H1 (cell line): Measurements from ENCODE around the gene AKAP7. TPM values are rescaled to one million over a fixed set of nuclear protein-coding genes. Genes with fewer than 3 reads are reported as not detected.

ENCODE experiments used
- CTCF ChIA-PET: fragments of 300-600 bp; sonication (Branson Sonifier 250); formaldehyde crosslinking; loops from one replicate; lab custom pipeline; 2021; ENCODE audit not compliant: partially characterized antibody; lab: Charles Lee
- POLR2A ChIA-PET: fragments of 300-600 bp; sonication (Branson Sonifier 250); formaldehyde crosslinking; loops from one replicate; lab custom pipeline; 2021; ENCODE audit warnings: inconsistent platforms; ENCODE audit not compliant: partially characterized antibody; lab: Charles Lee
- DNase-seq, 2 experiments: peaks; one replicate each; pipeline versions ENCODE4 v3.0.0 to v3.0.0-alpha.2; 2010 to 2022; ENCODE audit warnings: low spot score in 2 of 2, low read depth in 1 of 2, mixed read lengths in 1 of 2
- FAIRE-seq: peaks from 2 replicates; lab custom pipeline; 2011; peaks lifted over from hg19 to GRCh38; lab: Jason Lieb, UNC
- H2AFZ ChIP-seq: 2 replicates; pipeline ENCODE4 v1.8.1; 2012; ENCODE audit warnings: low read length, inconsistent platforms
- H2AK5ac ChIP-seq: 2 replicates; pipeline ENCODE4 v1.6.1; 2013; ENCODE audit warnings: low read depth, low read length
- H2BK120ac ChIP-seq: replicated peaks from 2 replicates; pipeline ENCODE3; 2013; ENCODE audit warnings: low read depth, low read length, inconsistent platforms
- H2BK12ac ChIP-seq: 2 replicates; pipeline ENCODE4 v1.6.1; 2013; ENCODE audit warnings: low read depth, low read length
- H2BK15ac ChIP-seq: 2 replicates; pipeline ENCODE4 v1.6.1; 2013; ENCODE audit warnings: low read length
- H2BK20ac ChIP-seq: 2 replicates; pipeline ENCODE4 v1.6.1; 2013; ENCODE audit warnings: low read length
- H2BK5ac ChIP-seq: 2 replicates; pipeline ENCODE4 v1.6.1; 2013; ENCODE audit warnings: low read depth, low read length
- H3K14ac ChIP-seq: 2 replicates; pipeline ENCODE4 v1.6.1; 2013; ENCODE audit warnings: inconsistent platforms; ENCODE audit not compliant: insufficient read length
- H3K18ac ChIP-seq: 2 replicates; pipeline ENCODE4 v1.6.1; 2013; ENCODE audit warnings: low read length; ENCODE audit errors: extremely low read depth
- H3K23ac ChIP-seq: 2 replicates; pipeline ENCODE4 v1.6.1; 2013; ENCODE audit warnings: inconsistent platforms; ENCODE audit not compliant: insufficient read length
- H3K23me2 ChIP-seq: 2 replicates; pipeline ENCODE4 v1.6.1; 2013; ENCODE audit warnings: low read depth, low read length
- H3K27ac ChIP-seq: 2 replicates; pipeline ENCODE4 v1.6.1; 2011; ENCODE audit warnings: low read depth, low read length, inconsistent platforms
- H3K27me3 ChIP-seq, 4 experiments: replicated peaks in 1 of 4; 1 replicate in 1 of 4; 2 replicates in 3 of 4; pipeline versions ENCODE4 v1.6.1 to v1.8.1; 2011 to 2013; ENCODE audit warnings: low read length in 3 of 4, mild to moderate bottlenecking in 3 of 4, inconsistent platforms in 2 of 4, mixed read lengths in 2 of 4, moderate library complexity in 1 of 4; ENCODE audit not compliant: control insufficient read depth in 3 of 4, insufficient read depth in 3 of 4; ENCODE audit errors: extremely low read depth in 1 of 4
- H3K36me3 ChIP-seq, 4 experiments: 2 replicates each; pipeline versions ENCODE4 v1.6.1 to v1.8.1; 2011 to 2013; ENCODE audit warnings: mild to moderate bottlenecking in 4 of 4, low read length in 3 of 4, moderate library complexity in 2 of 4, control low read depth in 1 of 4, inconsistent platforms in 1 of 4; ENCODE audit not compliant: insufficient read depth in 4 of 4, control insufficient read depth in 2 of 4
- H3K4ac ChIP-seq: replicated peaks from 2 replicates; pipeline ENCODE3; 2013; ENCODE audit warnings: low read length, low read depth, mixed read lengths, inconsistent platforms; ENCODE audit not compliant: insufficient read length
- H3K4me1 ChIP-seq, 4 experiments: replicated peaks in 1 of 4; 1 replicate in 1 of 4; 2 replicates in 3 of 4; pipeline versions ENCODE4 v1.6.1 to v1.8.1; 2011 to 2013; ENCODE audit warnings: low read length in 3 of 4, inconsistent platforms in 2 of 4, mixed read lengths in 1 of 4; ENCODE audit not compliant: insufficient read depth in 4 of 4, control insufficient read depth in 3 of 4
- H3K4me2 ChIP-seq, 2 experiments: 2 replicates each; pipeline versions ENCODE4 v1.6.1 to v1.8.1; 2011 to 2013; ENCODE audit warnings: low read depth in 2 of 2, low read length in 2 of 2, control low read depth in 1 of 2, inconsistent platforms in 1 of 2, mild to moderate bottlenecking in 1 of 2; ENCODE audit not compliant: insufficient read depth in 1 of 2
- H3K4me3 ChIP-seq, 4 experiments: fragments of 200-600, 300-600 bp in 1 of 4; sonication (generic), shearing (Covaris generic), sonication (Bioruptor Twin) in 1 of 4; 2 replicates each; pipeline versions ENCODE4 v1.5.1 to v1.8.1; 2011 to 2016; ENCODE audit warnings: low read length in 4 of 4, low read depth in 3 of 4, control low read depth in 2 of 4, inconsistent platforms in 2 of 4, mild to moderate bottlenecking in 2 of 4, mixed read lengths in 1 of 4, moderate library complexity in 1 of 4; ENCODE audit not compliant: insufficient read depth in 2 of 4; ENCODE audit errors: extremely low read depth in 1 of 4
- H3K56ac ChIP-seq: replicated peaks from 2 replicates; pipeline ENCODE3; 2013; ENCODE audit warnings: low read depth, mild to moderate bottlenecking, mixed read lengths, low read length, inconsistent platforms; ENCODE audit not compliant: insufficient read length
- H3K79me1 ChIP-seq: 2 replicates; pipeline ENCODE4 v1.6.1; 2013; ENCODE audit warnings: low read depth, low read length, control low read depth
- H3K79me2 ChIP-seq, 2 experiments: 2 replicates each; pipeline versions ENCODE4 v1.6.1 to v1.8.1; 2012 to 2013; ENCODE audit warnings: low read length in 2 of 2, mild to moderate bottlenecking in 2 of 2, inconsistent platforms in 1 of 2; ENCODE audit not compliant: insufficient read depth in 2 of 2, control insufficient read depth in 1 of 2
- H3K9ac ChIP-seq, 4 experiments: replicated peaks in 1 of 4; 1 replicate in 1 of 4; 2 replicates in 3 of 4; pipeline versions ENCODE4 v1.6.1 to v1.8.1; 2011 to 2013; ENCODE audit warnings: low read depth in 3 of 4, low read length in 3 of 4, control low read depth in 2 of 4, mild to moderate bottlenecking in 2 of 4, moderate library complexity in 2 of 4, inconsistent platforms in 1 of 4; ENCODE audit errors: extremely low read depth in 1 of 4
- H3K9me3 ChIP-seq, 2 experiments: 2 replicates each; pipeline versions ENCODE4 v1.6.1 to v1.8.1; 2012 to 2013; ENCODE audit warnings: mild to moderate bottlenecking in 2 of 2, moderate library complexity in 2 of 2, control low read depth in 1 of 2, inconsistent platforms in 1 of 2, low read depth in 1 of 2, low read length in 1 of 2, mixed read lengths in 1 of 2; ENCODE audit not compliant: insufficient read depth in 2 of 2
- H4K20me1 ChIP-seq, 2 experiments: replicated peaks in 1 of 2; 2 replicates each; pipeline versions ENCODE3 to v1.8.1; 2011 to 2013; ENCODE audit warnings: inconsistent platforms in 2 of 2, low read length in 2 of 2, mild to moderate bottlenecking in 1 of 2; ENCODE audit not compliant: insufficient read depth in 2 of 2, control insufficient read depth in 1 of 2
- H4K5ac ChIP-seq: 2 replicates; pipeline ENCODE4 v1.6.1; 2013; ENCODE audit warnings: low read length, low read depth, mixed read lengths, inconsistent platforms; ENCODE audit not compliant: insufficient read length
- H4K8ac ChIP-seq: 2 replicates; pipeline ENCODE4 v1.8.0; 2013; ENCODE audit warnings: mild to moderate bottlenecking, moderate library complexity, low read length, inconsistent platforms; ENCODE audit not compliant: insufficient read depth; ENCODE audit errors: extremely low read depth
- H4K91ac ChIP-seq: replicated peaks from 2 replicates; pipeline ENCODE3; 2013; ENCODE audit warnings: low read length, mixed read lengths, inconsistent platforms; ENCODE audit not compliant: insufficient read length
- ASH2L ChIP-seq: fragments of 200-600, 300-600 bp; sonication (generic); IDR thresholded peaks from one replicate; pipeline ENCODE4 v1.7.1; 2017; ENCODE audit warnings: low read length
- CEBPB ChIP-seq: IDR thresholded peaks from 2 replicates; pipeline ENCODE4 v1.6.1; 2012; ENCODE audit warnings: low read depth, low read length
- CHD1 ChIP-seq: IDR thresholded peaks from 2 replicates; pipeline ENCODE4 v1.6.1; 2012; ENCODE audit warnings: low read depth, low read length, improper control_type of control experiment
- CHD2 ChIP-seq: IDR thresholded peaks from 2 replicates; pipeline ENCODE4 v1.6.1; 2012; ENCODE audit warnings: low read length, improper control_type of control experiment
- CTBP2 ChIP-seq: IDR thresholded peaks from 2 replicates; pipeline ENCODE4 v1.7.0; 2011; ENCODE audit warnings: borderline replicate concordance, mild to moderate bottlenecking, moderate library complexity, mixed read lengths, low read length; ENCODE audit not compliant: insufficient read depth, insufficient read length
- EGR1 ChIP-seq: IDR thresholded peaks from 2 replicates; pipeline ENCODE4 v1.6.1; 2011; ENCODE audit warnings: low read depth, low read length, borderline replicate concordance
- GTF2F1 ChIP-seq: IDR thresholded peaks from 2 replicates; pipeline ENCODE4 v1.6.1; 2012; ENCODE audit warnings: low read depth, low read length, improper control_type of control experiment, borderline replicate concordance
- HDAC2 ChIP-seq, 2 experiments: fragments of 300-600 bp in 1 of 2; sonication (generic) in 1 of 2; IDR thresholded peaks; 2 replicates each; pipeline ENCODE4 v1.6.1; 2011 to 2012; ENCODE audit warnings: low read depth in 2 of 2, low read length in 2 of 2, mild to moderate bottlenecking in 2 of 2, moderate library complexity in 2 of 2, borderline replicate concordance in 1 of 2, inconsistent platforms in 1 of 2
- KDM1A ChIP-seq: fragments of 200-600, 300-600 bp; sonication (generic); IDR thresholded peaks from 2 replicates; pipeline ENCODE4 v1.7.1; 2016; ENCODE audit warnings: mild to moderate bottlenecking, low read length, borderline replicate concordance
- KDM5A ChIP-seq: fragments of 200-600 bp; IDR thresholded peaks from 2 replicates; pipeline ENCODE4 v1.7.1; 2012; ENCODE audit warnings: mild to moderate bottlenecking, low read length, inconsistent platforms, mixed read lengths
- RBBP5 ChIP-seq: IDR thresholded peaks from 2 replicates; pipeline ENCODE4 v1.7.1; 2012; ENCODE audit warnings: low read depth, mild to moderate bottlenecking, inconsistent platforms, low read length, moderate library complexity, borderline replicate concordance
- RFX5 ChIP-seq: IDR thresholded peaks from 2 replicates; pipeline ENCODE4 v1.6.1; 2011; ENCODE audit warnings: low read depth, low read length, improper control_type of control experiment, borderline replicate concordance
- SIRT6 ChIP-seq: IDR thresholded peaks from one replicate; pipeline ENCODE4 v1.7.1; 2012; ENCODE audit warnings: low read length, inconsistent platforms
- TBP ChIP-seq: IDR thresholded peaks from 2 replicates; pipeline ENCODE4 v1.6.1; 2011; ENCODE audit warnings: low read depth, low read length, improper control_type of control experiment
- TCF12 ChIP-seq: IDR thresholded peaks from 2 replicates; pipeline ENCODE4 v1.6.1; 2011; ENCODE audit warnings: low read depth, mild to moderate bottlenecking, low read length
- TEAD4 ChIP-seq: IDR thresholded peaks from 2 replicates; pipeline ENCODE4 v1.6.1; 2012; ENCODE audit warnings: low read depth, low read length, inconsistent platforms, mixed read lengths
- WGBS, 2 experiments: shearing (Covaris generic) in 1 of 2; methylation state at CpG; one replicate each; pipeline versions ENCODE4 v1.1.6 to v1.1.7; 2013 to 2015; ENCODE audit warnings: low lambda C conversion rate in 2 of 2, mixed read lengths in 2 of 2, inconsistent platforms in 1 of 2, low coverage in 1 of 2, missing lambda C conversion rate in 1 of 2; ENCODE audit not compliant: insufficient replicate concordance in 2 of 2, insufficient coverage in 1 of 2, insufficient read length in 1 of 2; ENCODE audit errors: extremely low coverage in 1 of 2, missing lambda C conversion rate in 1 of 2; 5-methylcytosine and 5-hydroxymethylcytosine counted together
- polyA plus RNA-seq, 7 experiments: library from polyadenylated mRNA; depleted of rRNA in 3 of 7; stranded (reverse) in 5 of 7; unstranded in 2 of 7; fragments of >200 nt in 5 of 7; fragments of 200-250 nt in 2 of 7; gene quantifications; 1 replicate in 5 of 7; 2 replicates in 1 of 7; 4 replicates in 1 of 7; pipeline versions ENCODE4 v1.2.1 to v1.2.3, GENCODE V29; 2011 to 2013; ENCODE audit warnings: missing spikeins in 2 of 7, mixed read lengths in 2 of 7
- total RNA-seq: library from RNA; stranded (reverse); fragmentation: NEBNext Ultra II Directional; extraction: Animal tissue kit (Norgen Biotek cat#: 25700); gene quantifications from 2 replicates; pipeline ENCODE4 v1.2.1, GENCODE V29; 2021

Gene AKAP7
- total and polyA plus RNA-seq, 2 of the 8 experiments (the other 6 are each of a cell fraction or from before 2014, with no cell fraction given) = 4.7 to 16.9 TPM

- Histone ChIP-seq H2BK5ac (no peak overlapping the region), H4K8ac (no peak overlapping the region), H3K4me3 (no peak overlapping the region), H3K9ac (no peak overlapping the region), H3K18ac (no peak overlapping the region), H2AFZ (no peak overlapping the region), H3K4ac (no peak overlapping the region), H3K79me1 (no peaks in the 10 kb centered on the region), H3K14ac (no peak overlapping the region), H4K91ac (no peak overlapping the region), H3K23ac (no peak overlapping the region), H3K9me3 (no peaks in the 10 kb centered on the region), H2BK12ac (no peak overlapping the region), H3K36me3 (no peaks in the 10 kb centered on the region), H3K4me2 (no peak overlapping the region), H3K23me2 (no peaks in the 10 kb centered on the region), H3K4me1 (no peaks in the 10 kb centered on the region), H3K79me2 (no peaks in the 10 kb centered on the region), H4K20me1 (no peaks in the 10 kb centered on the region), H2AK5ac (no peak overlapping the region), H3K56ac (no peak overlapping the region), H2BK20ac (no peak overlapping the region), H3K27me3 (no peaks in the 10 kb centered on the region), H2BK120ac (no peak overlapping the region), H3K27ac (no peak overlapping the region), H2BK15ac (no peak overlapping the region), H4K5ac (no peak overlapping the region)
- WGBS, 2 experiments = 82% methylated on average over 8 of the region's 8 CpGs; no CpG with 5 or more reads in 1 of the 2 experiments
- FAIRE-seq (no peak), DNase-seq (no peak)
- POLR2A ChIA-PET = no interaction called here
- CTCF ChIA-PET = interaction anchor here (1.3 kb wide), 1 partner anchor 16 kb away, joined by 3 read pairs; no protein-coding TSS in a partner anchor
- TF ChIP-seq KDM5A (no peak), RFX5 (no peak), TBP (no peak), CEBPB (no peak), TCF12 (no peak), TEAD4 (no peak), ASH2L (no peak), SIRT6 (no peak), CHD2 (no peak), KDM1A (no peak), RBBP5 (no peak), HDAC2 (IDR thresholded peaks at IDR 0.05; ENCODE audit: borderline replicate concordance in 1 of 2, low read depth in 2 of 2, low read length in 2 of 2) (no peak), CTBP2 (no peak), EGR1 (no peak), GTF2F1 (no peak), CHD1 (no peak)
Observed at GRCh38 chr6:131197716-131198115, 62.4 kb downstream of the AKAP7 start.
